Measurements from ENCODE around the gene MRPS34. TPM values are rescaled to one million over a fixed set of nuclear protein-coding genes. Genes with fewer than 3 reads are reported as not detected.
"Not testable (repeated sequence)": the region's sequence is repeated elsewhere in the genome, so short reads cannot be mapped to it uniquely, and the experiment has no call there.

MRPS34 gene
- total RNA-seq, 4 donors from 2014 or later: 44.4 to 72.8 (median 61.3) TPM

DNA sequence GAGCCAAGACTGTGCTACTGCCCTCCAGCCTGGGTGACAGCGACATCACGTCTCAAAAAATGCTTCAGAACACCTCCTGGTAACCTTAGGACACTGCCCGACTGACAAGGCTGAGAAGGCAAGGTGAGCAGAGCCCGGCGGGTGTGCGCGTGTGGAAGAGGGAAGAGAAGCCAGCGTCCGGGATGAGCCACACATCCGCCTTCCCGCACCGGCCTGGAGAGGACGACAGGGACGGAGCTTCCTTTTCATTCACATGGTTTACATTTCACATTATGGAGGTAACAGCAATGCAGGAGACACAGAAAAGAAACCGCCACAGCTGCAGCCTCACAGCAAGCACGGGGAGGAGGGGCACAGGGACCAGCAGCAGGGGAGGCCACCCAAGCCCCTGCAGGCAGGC lies 37.2 kb upstream of the MRPS34 start:
- ATAC-seq: no peak
- H3K4me1 ChIP-seq: peaks cover 0 to 10% (median 0%) of the 10 kb centered on the region in 3 donors
- H3K27ac ChIP-seq: no peak overlapping the region
- WGBS, 2 donors (ENCODE audit: low coverage in 1 of 2): 94% methylated on average over 7 to 10 of the region's 16 CpGs
- H3K36me3 ChIP-seq: peaks cover 0 to 80% of the 10 kb centered on the region in 2 donors
- H3K27me3 ChIP-seq: no peaks in the 10 kb centered on the region
- no peak overlapping the region for H3K4me3 ChIP-seq
- H3K9me3 ChIP-seq: no peaks in the 10 kb centered on the region
- TF ChIP-seq, protein P1, sequence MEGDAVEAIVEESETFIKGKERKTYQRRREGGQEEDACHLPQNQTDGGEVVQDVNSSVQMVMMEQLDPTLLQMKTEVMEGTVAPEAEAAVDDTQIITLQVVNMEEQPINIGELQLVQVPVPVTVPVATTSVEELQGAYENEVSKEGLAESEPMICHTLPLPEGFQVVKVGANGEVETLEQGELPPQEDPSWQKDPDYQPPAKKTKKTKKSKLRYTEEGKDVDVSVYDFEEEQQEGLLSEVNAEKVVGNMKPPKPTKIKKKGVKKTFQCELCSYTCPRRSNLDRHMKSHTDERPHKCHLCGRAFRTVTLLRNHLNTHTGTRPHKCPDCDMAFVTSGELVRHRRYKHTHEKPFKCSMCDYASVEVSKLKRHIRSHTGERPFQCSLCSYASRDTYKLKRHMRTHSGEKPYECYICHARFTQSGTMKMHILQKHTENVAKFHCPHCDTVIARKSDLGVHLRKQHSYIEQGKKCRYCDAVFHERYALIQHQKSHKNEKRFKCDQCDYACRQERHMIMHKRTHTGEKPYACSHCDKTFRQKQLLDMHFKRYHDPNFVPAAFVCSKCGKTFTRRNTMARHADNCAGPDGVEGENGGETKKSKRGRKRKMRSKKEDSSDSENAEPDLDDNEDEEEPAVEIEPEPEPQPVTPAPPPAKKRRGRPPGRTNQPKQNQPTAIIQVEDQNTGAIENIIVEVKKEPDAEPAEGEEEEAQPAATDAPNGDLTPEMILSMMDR (IDR thresholded peaks at IDR 0.05): no peak

- Histone ChIP-seq H3K4me3 (no peak overlapping the region), H3K27ac (no peak overlapping the region), H3K4me1 (peaks cover 0 to 10% (median 0%) of the 10 kb centered on the region in 3 donors), H3K9me3 (no peaks in the 10 kb centered on the region), H3K27me3 (no peaks in the 10 kb centered on the region), H3K36me3 (peaks cover 0 to 76% of the 10 kb centered on the region in 2 donors)
- 85% methylated on average over 5 of the region's 28 CpGs; no CpG with 5 or more reads in 1 of the 2 donors for WGBS, 2 donors (ENCODE audit: low coverage in 1 of 2)
- TF ChIP-seq POLR2A (IDR thresholded peaks at IDR 0.05): no peak
- no peak for TF ChIP-seq EP300 (IDR thresholded peaks at IDR 0.05)
- no peak for TF ChIP-seq POLR2AphosphoS5 (IDR thresholded peaks at IDR 0.05)
- TF ChIP-seq, protein P1 (IDR thresholded peaks at IDR 0.05): no peak
- ATAC-seq: no peak
Observed at GRCh38 chr16:1809281-1809801, 36.4 kb upstream of the MRPS34 start.

- Histone ChIP-seq H3K4me3 (no peak overlapping the region), H3K36me3 (peaks cover 0 to 74% of the 10 kb centered on the region in 2 donors), H3K4me1 (peaks cover 0 to 10% (median 0%) of the 10 kb centered on the region in 3 donors), H3K27me3 (no peaks in the 10 kb centered on the region), H3K9me3 (no peaks in the 10 kb centered on the region), H3K27ac (no peak overlapping the region)
- TF ChIP-seq POLR2AphosphoS5 (IDR thresholded peaks at IDR 0.05) (no peak), EP300 (IDR thresholded peaks at IDR 0.05) (no peak), POLR2A (IDR thresholded peaks at IDR 0.05) (no peak)
- TF ChIP-seq, protein P1 (IDR thresholded peaks at IDR 0.05): no peak
- no peak for ATAC-seq
- no CpG with 5 or more reads among the region's 18 CpGs for WGBS, 2 donors (ENCODE audit: low coverage in 1 of 2)
Observed at GRCh38 chr16:1808691-1809090, 35.8 kb upstream of the MRPS34 start.

GRCh38 chr16:1807626-1808025 lies 34.7 kb upstream of the MRPS34 start:
- Histone ChIP-seq H3K27me3 (no peaks in the 10 kb centered on the region), H3K36me3 (peaks cover 0 to 66% of the 10 kb centered on the region in 2 donors), H3K4me3 (no peak overlapping the region), H3K9me3 (no peaks in the 10 kb centered on the region), H3K4me1 (peaks cover 0 to 3% (median 0%) of the 10 kb centered on the region in 3 donors), H3K27ac (no peak overlapping the region)
- no peak for TF ChIP-seq EP300 (IDR thresholded peaks at IDR 0.05)
- TF ChIP-seq POLR2AphosphoS5 (IDR thresholded peaks at IDR 0.05): no peak
- TF ChIP-seq POLR2A (IDR thresholded peaks at IDR 0.05): no peak
- TF ChIP-seq, protein P1 (IDR thresholded peaks at IDR 0.05): no peak
- WGBS, 2 donors (ENCODE audit: low coverage in 1 of 2): 83% methylated on average over 7 of the region's 10 CpGs; no CpG with 5 or more reads in 1 of the 2 donors
- ATAC-seq: no peak

- TF ChIP-seq, protein P1 (IDR thresholded peaks at IDR 0.05): no peak
- TF ChIP-seq EP300 (IDR thresholded peaks at IDR 0.05): no peak
- TF ChIP-seq POLR2A (IDR thresholded peaks at IDR 0.05): no peak
- TF ChIP-seq POLR2AphosphoS5 (IDR thresholded peaks at IDR 0.05): no peak
- Histone ChIP-seq H3K27me3 (no peaks in the 10 kb centered on the region), H3K4me3 (no peak overlapping the region), H3K27ac (no peak overlapping the region), H3K9me3 (peaks cover 0 to 6% (median 0%) of the 10 kb centered on the region in 3 donors), H3K4me1 (no peaks in the 10 kb centered on the region), H3K36me3 (peaks cover 0 to 12% of the 10 kb centered on the region in 2 donors)
- WGBS, 2 donors (ENCODE audit: low coverage in 1 of 2): 53 to 74% methylated on average over 10 of the region's 10 CpGs
- ATAC-seq: no peak
Observed at GRCh38 chr16:1800701-1801100, 27.8 kb upstream of the MRPS34 start.

GRCh38 chr16:1799263-1799662 lies 26.3 kb upstream of the MRPS34 start:
- H3K4me1 ChIP-seq, H3K9me3 ChIP-seq, H3K4me3 ChIP-seq, H3K27me3 ChIP-seq, H3K36me3 ChIP-seq, ATAC-seq, H3K27ac ChIP-seq: not testable (repeated sequence)
- WGBS, 2 donors (ENCODE audit: low coverage in 1 of 2): 94 to 100% methylated on average over 1 to 3 of the region's 5 CpGs

Measured in gastroesophageal sphincter (tissue), 4 donors.